Measurements from ENCODE around the gene HSPA2.

HSPA2 gene

GRCh38 chr14:64540208-64541202 lies at the start of gene HSPA2:
Gene HSPA2 (plus strand): TSS chr14:64540741. CDS start chr14:64540850, 109 bp downstream.
- peak; percentile 99 for DNase-seq (ENCODE audit: low spot score)

GRCh38 chr14:64491637-64492036 lies 48.9 kb upstream of the HSPA2 start:
- no peak for DNase-seq (ENCODE audit: low spot score)

- DNase-seq (ENCODE audit: low spot score): no peak
Observed at GRCh38 chr14:64493455-64493854, 47.1 kb upstream of the HSPA2 start.

GRCh38 chr14:64495252-64495651 lies 45.3 kb upstream of the HSPA2 start:
- no peak for DNase-seq (ENCODE audit: low spot score)

GRCh38 chr14:64496764-64497163 lies 43.8 kb upstream of the HSPA2 start:
- DNase-seq (ENCODE audit: low spot score): no peak

- DNase-seq (ENCODE audit: low spot score): no peak
Observed at GRCh38 chr14:64500088-64500487, 40.5 kb upstream of the HSPA2 start.

- peak; percentile 35 for DNase-seq (ENCODE audit: low spot score)
Observed at GRCh38 chr14:64501411-64502171, 39.0 kb upstream of the HSPA2 start.

- no peak for DNase-seq (ENCODE audit: low spot score)
Observed at GRCh38 chr14:64502456-64502855, 38.1 kb upstream of the HSPA2 start.

GRCh38 chr14:64502887-64503433 lies 37.6 kb upstream of the HSPA2 start:
- peak; percentile 17 for DNase-seq (ENCODE audit: low spot score)

- DNase-seq (ENCODE audit: low spot score): peak; percentile 82
Observed at GRCh38 chr14:64503434-64504309, 36.9 kb upstream of the HSPA2 start, which contains the start of gene ZBTB25. Gene ZBTB25 (minus strand): TSS chr14:64503838. CDS start chr14:64490533, 13,305 bp downstream.

GRCh38 chr14:64504310-64504896 lies 36.1 kb upstream of the HSPA2 start, which contains the start of gene ZBTB1:
Gene ZBTB1 (plus strand): TSS chr14:64504770. CDS start chr14:64521505, 16,735 bp downstream.
- peak; percentile 76 for DNase-seq (ENCODE audit: low spot score)

- peak; percentile 84 for DNase-seq (ENCODE audit: low spot score)
Observed at GRCh38 chr14:64504897-64505794, 35.4 kb upstream of the HSPA2 start.

- DNase-seq (ENCODE audit: low spot score): no peak
Observed at GRCh38 chr14:64506721-64507120, 33.8 kb upstream of the HSPA2 start.

- DNase-seq (ENCODE audit: low spot score): peak; percentile 9
Observed at GRCh38 chr14:64507376-64508156, 33.0 kb upstream of the HSPA2 start.

GRCh38 chr14:64508215-64508776 lies 32.2 kb upstream of the HSPA2 start:
- no peak for DNase-seq (ENCODE audit: low spot score)

GRCh38 chr14:64509036-64509435 lies 31.5 kb upstream of the HSPA2 start:
- DNase-seq (ENCODE audit: low spot score): no peak

GRCh38 chr14:64510825-64511671 lies 29.5 kb upstream of the HSPA2 start:
- peak; percentile 39 for DNase-seq (ENCODE audit: low spot score)

GRCh38 chr14:64513271-64513670 lies 27.3 kb upstream of the HSPA2 start:
- no peak for DNase-seq (ENCODE audit: low spot score)
